DMS 273 (cell line): ENCODE measurements around the gene SLC25A53.
"Not testable (repeated sequence)": the region's sequence is repeated elsewhere in the genome, so short reads cannot be mapped to it uniquely, and the experiment has no call there.

ENCODE experiments used
- DNase-seq: peaks from one replicate; lab custom pipeline; 2025; ENCODE audit not compliant: unreplicated experiment; lab: John Stamatoyannopoulos, UW

SLC25A53 gene

DNA sequence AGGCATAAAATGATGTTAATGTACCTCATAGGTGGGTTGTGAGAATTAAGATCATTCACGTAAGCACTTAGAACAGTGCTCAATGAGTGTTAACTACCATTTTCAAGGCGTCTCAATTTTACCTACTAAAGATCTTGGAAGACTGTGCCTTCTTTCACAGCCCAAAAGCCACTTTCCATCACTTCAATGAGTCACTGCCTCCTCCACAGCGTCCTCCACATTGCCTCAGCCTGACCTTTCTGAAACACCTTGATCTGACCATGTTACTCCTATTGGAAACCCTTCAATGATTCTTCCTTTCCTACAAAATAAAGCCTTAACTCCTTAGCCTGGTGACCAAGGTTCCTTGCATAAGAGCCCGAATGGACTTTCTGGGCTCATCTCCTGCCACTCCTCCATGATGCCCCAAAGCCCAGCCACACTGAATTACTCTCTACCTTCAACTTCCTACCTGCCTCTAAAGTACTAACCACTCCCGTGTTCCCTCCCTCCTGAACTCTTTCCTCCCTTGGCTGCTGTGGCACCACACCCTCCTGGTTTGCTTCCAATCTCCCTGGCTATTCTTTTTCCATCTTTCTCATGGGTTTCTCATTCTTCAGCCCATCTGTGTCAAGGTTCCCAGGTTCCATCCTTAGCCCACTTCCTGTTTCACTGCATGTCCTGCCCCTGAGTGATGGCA lies 22.1 kb downstream of the SLC25A53 start:
- DNase-seq = no peak

DNA sequence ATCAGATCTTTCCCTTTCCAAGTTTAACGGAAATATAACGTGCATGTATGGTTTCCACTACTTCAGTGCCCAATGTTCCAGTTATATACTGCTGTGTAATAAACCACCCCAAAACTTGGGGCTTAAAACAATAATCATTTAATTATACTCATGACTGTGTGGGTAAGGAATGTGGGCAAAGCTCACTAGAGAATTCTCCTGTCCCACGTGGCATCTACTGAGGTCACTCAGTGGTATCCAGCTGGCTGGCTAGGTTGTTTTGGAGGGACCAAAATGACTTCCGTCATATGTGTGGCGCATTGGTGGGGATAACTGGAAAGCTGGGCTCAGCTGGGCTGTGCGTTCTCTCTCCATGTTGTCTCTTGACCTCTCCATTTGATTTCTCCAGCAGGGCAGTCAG lies 26.0 kb downstream of the SLC25A53 start:
- DNase-seq = no peak

DNA sequence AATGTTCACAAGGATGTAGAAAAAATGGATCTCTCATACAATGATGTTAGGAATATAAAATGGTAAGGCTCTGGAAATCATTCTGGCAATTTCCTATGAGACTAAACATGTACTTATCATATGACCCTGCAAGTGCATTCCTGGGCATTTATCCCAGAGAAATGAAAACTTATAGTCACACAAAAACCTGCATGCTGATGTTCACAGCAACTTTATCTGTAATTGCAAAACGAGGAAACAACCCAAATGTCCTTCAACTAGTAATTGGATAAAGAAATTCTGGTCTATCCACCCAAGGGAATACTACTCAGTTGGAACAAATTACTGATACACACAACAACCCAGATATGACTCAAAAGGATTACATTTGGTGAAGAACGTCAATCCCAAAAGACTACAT lies 30.0 kb downstream of the SLC25A53 start:
- no peak for DNase-seq

DNA sequence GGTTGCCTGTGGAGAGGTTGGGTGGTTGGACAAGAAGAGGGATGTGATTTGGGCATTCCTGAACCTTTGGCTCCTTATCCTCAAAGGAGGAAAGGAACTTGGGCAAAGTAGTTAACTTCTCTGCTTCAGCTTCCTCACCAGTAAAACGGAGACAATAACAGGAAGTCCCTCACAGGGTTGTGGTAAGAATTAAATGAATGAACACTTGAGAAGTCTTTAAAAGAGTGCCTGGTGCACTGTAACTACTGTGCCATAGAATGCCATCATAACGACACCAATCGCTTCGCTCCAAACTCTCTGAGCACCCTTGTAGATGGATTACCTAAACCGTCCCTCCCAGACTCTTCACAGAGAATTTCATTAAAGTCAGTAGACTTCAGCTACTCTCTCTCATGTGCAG lies 34.0 kb downstream of the SLC25A53 start:
- no peak for DNase-seq

DNA sequence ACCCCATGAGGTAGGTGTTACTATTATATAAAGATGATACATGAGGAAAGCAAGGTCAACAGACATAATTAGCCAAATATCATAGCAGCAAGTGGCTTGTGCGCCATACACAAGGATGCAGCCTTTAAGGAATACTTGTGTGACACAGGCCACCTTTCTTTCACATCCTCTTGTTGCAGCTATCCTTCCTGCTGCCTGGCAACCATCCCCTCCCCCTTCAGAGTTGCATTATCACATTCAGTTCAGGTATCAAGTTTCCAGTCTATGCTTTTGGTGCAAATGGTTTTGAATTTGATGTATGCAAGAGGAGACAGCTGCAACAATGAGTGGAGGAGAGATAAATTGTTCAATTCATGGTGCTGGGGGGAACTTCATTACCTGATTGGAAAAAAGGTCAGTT lies 38.0 kb downstream of the SLC25A53 start:
- DNase-seq = peak; percentile 16

DNA sequence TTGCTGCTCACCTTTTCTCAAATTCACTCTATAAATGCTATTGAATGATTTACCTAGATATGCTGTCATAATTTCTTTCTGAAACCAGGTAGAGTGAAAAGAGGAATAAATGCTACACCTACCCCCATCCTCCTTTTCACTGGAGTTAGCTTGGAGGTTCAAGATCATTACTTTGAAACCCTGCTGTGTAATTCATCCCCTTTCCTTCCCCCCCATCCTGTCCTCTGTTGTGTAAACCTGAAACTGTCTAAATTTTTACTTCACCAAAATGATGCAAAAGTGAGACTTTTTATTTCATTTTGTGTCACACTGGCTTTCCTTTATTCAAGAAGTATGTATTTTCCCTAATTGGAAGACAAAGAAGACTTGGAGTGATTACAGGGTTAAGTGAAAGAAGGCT lies 39.0 kb downstream of the SLC25A53 start:
- DNase-seq = no peak

DNA sequence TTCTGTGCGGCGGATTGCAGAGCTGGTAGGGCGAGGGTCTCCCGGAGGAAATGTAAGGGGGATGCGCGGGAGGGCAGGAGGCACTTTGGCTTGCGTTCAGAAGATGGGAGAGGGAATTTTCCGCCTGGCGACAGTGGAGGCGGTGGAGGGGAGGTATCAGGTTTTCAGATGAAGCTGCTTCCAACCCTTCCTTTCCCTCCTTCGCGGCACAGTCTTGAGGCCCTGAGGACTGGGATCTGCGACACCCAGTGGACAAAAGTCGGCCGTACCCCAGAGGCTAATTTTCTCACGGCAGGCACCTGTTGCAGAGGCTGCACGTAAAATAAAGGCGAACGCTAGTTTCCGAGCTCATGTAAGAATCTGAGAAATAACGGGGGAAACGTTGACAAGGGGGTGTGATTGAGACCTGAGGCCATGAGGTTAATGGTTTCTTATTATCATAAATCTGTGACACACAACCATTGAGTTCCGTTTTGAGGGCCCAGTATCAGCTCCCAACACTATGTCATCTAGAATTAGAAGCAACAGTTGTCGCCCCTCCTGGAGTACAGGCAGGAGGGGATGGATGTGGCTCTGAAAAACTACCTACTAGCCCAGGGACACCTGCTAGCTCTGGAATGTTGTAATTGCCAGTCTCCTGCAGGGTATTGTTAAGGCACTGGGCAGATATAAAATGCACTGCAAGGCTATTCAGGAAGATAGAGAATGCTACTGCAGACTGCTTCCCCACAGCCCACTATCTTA lies 43.4 kb downstream of the SLC25A53 start:
- peak; percentile 80 for DNase-seq

DNA sequence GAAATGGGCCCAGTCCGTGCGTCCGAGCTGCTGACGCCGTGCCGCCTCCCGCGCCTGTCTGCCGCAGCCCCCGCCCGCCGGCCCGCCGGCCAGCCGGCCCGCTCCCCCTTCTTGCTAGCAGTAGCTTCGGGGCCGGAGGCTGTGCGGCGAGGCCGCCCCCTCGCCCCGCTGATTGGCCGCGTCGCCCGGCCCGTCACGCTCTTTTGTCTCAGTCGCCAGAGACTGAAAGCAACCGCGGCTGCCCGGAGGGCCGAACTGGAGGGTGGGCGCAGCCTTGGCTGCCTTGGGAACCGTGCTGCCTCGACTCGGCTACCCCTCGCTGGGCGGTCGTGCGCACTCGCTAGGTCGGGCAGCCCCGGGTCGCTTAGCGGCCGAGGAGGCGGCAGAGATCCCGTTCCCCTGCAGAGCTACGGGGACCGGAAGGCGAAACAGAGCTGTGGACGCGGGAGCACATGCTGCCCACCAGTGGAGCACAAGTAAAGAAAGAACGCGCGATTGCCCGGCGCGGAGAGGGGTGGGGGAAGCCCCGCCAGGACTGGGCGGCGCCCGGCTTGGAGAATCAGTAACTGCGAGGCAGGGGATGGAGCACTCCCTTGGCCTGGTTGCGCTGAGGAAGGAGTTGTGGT lies 44.4 kb downstream of the SLC25A53 start, which contains the start of gene ZCCHC18:
Gene ZCCHC18, plus strand, starts transcription at position 198 of the 626 bp plus-strand sequence. CDS start 1,589 bp downstream, outside the sequence.
- DNase-seq = peak; percentile 73

DNA sequence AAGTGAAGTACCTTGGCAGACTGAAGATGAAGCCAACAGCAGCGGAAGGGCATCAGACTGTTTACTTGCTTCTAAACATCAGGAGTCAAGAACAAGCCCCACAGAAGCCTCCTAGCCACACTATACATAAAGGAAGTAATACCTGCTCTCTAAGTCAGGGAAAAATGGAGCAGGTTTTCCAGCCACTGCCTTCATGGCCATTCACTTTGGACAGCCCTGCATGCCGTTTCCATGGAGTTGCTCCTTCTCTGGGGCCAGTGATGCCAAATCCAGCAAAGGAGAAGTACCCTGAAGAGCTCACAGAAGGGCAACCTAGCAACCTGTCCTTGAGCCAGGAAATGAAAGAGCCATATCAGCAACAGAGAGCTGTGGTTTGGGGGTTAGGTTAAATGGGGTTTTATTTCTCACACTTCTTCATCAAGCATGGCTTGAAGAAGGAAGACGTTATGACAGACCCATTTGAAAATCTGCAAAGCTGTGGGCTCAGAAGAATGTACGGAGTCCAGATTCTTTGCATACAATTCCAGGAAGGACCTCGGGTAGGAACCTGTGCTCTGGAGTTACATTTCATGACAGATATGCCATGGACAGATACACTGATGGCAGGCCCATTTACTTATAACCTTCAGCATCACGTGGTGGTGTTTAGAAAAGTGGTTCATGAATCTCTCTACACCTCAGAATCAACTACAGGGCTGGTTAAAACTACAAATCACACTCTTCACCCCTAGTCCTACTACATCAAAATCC lies 46.1 kb downstream of the SLC25A53 start:
- not testable (repeated sequence) for DNase-seq

DNA sequence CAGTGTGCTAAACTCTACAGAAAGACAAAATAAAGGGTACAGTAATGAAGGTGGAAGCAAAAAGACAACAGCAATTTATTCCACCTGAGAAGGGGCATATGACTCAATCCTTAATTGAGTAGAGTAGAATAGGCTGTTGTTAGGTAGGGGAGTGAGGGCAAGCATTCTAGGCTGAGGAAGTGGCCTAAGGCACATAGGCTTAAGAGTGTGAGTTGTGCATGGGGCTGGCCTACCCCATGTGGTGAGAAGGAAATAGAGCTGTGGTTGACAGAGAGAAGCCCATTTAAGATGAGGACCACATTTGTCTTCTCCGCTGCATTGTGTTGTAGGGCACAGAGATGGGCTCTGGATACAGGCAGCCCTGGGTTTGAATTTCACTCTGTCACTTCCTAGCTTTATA lies 47.9 kb downstream of the SLC25A53 start:
- DNase-seq = no peak

DNA sequence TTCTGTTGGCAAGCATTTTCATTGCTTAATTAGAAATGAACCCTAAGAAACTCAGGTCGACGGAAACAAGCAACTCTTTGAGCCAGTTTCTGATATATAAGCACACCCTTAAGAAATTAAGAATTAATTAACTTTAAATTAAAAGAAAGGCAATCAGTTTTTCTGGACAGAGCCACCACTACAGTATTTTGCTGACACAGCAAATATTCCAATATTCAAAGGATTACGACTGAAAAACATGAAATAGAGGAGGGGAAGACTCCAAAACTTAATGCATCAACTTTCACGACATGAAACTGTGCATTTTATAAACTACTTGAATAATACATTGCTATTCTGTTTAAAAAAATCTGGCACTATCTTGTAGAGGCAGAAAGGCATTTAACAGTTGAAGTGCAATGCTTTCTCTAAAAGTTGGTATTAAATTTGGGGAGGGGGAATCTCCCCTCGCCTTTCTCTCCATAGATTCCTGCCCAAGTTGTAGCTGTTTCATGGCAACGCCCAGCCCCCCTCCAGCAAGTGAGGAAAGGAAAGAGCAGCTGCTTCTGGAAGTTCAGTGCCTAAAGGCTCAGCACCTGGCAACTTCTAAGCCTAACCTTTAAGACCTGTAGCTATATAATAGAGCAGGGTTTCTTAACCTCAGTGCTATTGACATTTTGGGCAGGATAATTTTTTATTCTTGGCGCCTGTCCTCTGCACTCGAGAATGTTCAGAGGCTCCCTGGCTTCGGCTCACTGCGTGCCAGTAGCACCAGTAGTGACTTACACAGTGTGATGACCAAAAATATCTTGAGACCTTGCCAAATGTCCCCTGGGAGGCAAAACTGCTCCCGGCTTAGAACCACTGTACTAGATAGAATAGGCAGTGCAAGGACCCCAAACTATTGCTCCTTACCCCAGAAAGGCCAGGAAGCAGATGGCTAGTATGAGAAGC lies 51.2 kb downstream of the SLC25A53 start:
- peak; percentile 6 for DNase-seq

DNA sequence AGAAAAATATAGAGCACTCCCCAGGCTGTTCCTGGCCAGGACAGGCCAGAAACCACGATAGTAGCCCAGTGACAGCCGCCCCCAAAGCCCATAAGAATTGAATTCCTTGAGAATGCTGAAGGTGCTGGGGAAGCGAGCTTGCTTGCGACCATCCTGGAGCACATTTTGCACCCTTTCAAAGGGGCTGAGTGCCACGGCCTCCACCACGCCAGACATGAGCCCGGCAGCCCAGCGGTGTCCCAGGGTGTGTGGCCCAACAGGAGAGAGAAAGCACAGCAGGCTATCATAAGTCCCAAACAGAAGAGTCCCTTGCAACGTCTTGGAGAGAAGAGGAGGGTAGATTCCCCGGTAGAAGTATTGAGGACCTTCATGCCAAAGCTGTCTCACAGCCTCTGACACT lies 52.1 kb downstream of the SLC25A53 start:
- DNase-seq = no peak

DNA sequence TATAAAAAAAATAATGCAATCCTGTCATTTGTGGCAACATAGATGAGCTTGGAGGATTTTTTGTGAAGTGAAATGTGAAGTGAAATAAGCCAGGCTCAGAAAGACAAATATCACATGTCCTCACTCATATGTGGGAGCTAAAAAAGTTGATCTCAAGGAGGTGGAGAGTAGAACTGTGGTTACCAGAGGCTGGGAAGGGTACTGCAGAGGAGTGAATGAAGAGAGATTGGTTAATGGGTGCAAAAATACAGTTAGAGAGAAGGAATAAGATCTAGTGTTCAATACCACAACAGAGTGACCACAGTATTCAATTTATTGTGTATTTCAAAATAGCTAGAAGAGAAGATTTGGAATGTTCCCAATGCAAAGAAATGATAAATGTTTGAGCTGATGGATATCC lies 57.9 kb downstream of the SLC25A53 start:
- no peak for DNase-seq

DNA sequence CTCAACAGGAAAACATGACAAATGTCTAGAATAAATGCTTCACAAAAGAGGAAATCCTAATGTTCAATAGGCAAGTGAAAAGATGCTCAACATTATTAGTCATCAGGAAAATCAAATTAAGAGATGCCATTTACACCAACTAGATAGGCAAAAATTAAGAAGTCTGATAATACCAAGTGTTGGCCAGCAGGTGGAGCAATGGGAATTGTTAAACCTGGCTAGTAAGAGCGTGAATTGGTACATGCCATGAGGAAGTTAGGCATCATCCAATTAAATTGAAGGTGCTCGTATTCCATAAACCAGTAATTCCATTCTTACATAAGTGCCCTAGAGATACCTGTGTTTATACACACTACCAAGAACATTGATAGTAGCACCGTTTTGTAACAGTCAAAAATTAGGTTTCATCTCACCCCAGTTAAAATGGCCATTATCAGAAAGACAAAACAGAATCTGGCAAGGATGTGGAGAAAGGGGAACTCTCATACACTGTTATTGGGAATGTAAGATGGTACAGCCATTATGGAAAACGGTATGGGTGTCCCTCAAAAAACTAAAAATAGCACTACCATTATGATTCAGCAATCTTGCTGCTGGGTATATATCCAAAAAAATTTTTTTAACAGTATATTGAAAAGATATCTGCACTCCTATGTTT lies 58.5 kb downstream of the SLC25A53 start:
- DNase-seq = peak; percentile 83

DNA sequence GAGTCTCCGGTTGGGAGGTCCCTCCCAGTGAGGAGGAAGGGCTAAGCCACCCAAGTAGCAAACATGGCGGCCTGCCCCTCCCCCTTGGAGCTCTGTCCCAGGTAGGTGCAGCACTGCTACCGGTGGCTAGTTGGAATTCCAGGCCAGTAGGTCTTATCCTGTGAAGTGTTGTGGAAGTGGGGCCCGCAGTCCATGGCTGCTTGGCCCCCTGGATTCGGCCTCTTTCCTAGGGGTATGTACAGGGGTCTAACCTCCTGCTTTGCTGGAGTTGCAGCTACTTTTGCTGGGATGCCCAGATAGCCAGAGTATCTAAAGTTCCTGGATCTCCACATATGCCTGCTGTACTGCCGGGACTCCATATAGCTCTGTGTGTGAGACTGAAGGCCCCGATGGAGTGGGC lies 70.9 kb downstream of the SLC25A53 start:
- DNase-seq = no peak

DNA sequence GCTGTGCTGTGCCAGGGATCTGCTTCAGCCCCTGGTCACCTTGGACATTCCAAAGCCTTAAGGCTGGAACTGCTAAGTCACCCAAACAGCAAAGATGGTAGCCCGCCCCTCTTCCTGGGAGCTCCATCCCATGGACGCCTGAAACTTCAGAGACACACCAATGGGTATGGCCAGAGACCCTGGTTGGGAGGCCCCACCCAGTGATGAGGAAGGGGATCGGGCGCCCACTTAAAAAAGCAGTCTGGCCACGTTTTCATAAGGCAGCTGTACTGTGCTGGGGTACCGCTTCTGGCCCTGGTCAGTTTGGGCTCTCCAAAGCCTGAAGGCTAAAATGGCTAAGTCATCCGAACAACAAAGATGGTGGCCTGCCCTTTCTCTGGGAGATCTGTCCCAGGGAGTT lies 71.3 kb downstream of the SLC25A53 start:
- DNase-seq = no peak

DNA sequence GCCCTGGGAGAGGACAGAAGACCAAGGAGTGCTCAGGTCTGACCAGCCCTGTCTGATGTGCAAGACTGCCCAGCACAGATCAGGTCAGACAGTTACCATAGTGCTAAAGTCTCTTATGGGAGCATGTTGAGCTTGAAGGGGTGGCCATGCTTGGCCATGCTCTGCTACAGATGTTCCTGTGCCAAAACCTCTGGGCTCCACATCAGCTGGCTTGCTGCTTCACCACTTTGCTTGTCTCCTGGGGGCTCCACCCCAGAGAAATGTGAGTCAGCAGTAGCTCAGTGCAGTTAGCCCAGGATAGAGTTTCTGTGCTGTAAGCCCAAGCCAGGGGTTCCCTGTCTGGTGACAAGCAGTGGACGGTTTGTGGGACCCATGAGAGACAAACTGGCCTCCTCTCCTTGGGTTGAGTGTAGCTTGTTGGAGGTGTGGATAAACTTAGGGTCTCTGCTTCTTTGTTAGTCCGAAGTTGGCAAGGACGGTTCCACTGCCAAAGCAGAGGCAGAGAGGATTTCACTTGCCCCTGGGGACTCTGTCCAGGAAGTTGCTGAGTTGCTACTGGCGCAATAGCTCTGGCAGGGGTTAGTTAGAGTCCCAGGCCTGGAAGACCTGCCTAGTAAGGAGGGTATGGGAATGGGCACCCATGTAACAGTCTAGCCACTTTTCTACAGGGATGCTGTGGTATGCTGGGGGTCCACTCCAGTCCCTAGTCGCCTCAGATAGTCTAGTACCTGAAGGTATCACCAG lies 72.1 kb downstream of the SLC25A53 start:
- DNase-seq = no peak

DNA sequence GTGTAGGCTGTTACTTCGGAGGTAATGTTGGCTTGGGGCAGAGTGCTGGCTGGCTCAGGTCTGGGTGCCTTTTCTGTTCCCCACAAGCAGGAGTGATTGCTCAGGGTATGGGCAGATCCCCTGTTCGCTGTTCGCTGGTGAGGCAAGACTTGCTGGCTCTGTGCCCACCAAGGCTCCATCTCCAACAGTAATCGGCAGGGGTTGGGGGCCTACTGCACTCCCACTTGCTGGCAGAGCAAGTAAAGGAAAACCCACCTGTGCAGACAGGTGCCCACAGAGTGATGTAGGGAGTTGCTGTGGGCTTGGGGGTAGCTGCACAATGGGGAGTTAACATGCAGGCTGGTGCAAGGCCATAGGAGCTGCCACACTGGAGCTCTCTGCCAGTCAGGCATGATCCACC lies 72.7 kb downstream of the SLC25A53 start:
- DNase-seq = no peak

DNA sequence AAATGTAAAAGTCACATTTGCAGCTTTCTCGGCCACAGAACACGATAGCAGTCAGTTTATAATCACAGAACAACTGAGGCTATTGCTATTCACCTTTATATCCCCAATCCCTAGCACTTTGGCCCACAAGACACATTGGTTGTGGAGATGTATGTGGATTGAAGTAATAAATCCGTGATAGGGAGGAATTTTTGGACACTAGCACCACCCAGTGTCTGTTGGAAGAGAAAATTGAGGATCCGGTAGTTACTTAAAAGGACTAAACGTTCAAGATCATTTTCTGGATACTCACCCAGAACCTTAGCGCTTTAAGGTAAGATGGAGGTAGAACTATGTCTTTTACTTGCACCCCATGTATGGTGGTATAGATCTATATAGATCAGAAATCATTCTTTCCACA lies 79.0 kb downstream of the SLC25A53 start:
- DNase-seq = not testable (repeated sequence)
